ENCODE measurements around the gene CSMD2.

The CSMD2 gene

GRCh38 chr1:34147301-34147700 is 17.7 kb downstream of the CSMD2 start:
- no peaks in the 10 kb centered on the region for H3K79me2 ChIP-seq (ENCODE audit: insufficient read depth, low read length)
- H3K4me1 ChIP-seq (ENCODE audit: insufficient read depth, low read length) = no peaks in the 10 kb centered on the region
- peaks cover 12% of the 10 kb centered on the region for H3K27me3 ChIP-seq (ENCODE audit: insufficient read depth, low read length, poor library complexity)
- no peak overlapping the region for H2AFZ ChIP-seq (ENCODE audit: low read depth, low read length)
- no peaks in the 10 kb centered on the region for H3K36me3 ChIP-seq (ENCODE audit: insufficient read depth, low read length)
- H3K27ac ChIP-seq (ENCODE audit: low read length) = no peak overlapping the region
- no peak for ATAC-seq (ENCODE audit: insufficient read depth, low read depth)
- H3K4me3 ChIP-seq (ENCODE audit: low read depth in 1 of 2, low read length in 2 of 2) = no peak overlapping the region
- no peaks in the 10 kb centered on the region for H4K20me1 ChIP-seq (ENCODE audit: insufficient read depth, low read length)
- no peak for TF ChIP-seq EZH2 (IDR thresholded peaks at IDR 0.05; ENCODE audit: borderline replicate concordance, low read depth, low read length, severe bottlenecking)
- TF ChIP-seq CTCF (IDR thresholded peaks at IDR 0.05; ENCODE audit: borderline replicate concordance, extremely low read depth, low read length, poor library complexity, severe bottlenecking) = no peak
- H3K9ac ChIP-seq (ENCODE audit: low read depth, low read length) = no peak overlapping the region
- no peaks in the 10 kb centered on the region for H3K9me3 ChIP-seq (ENCODE audit: insufficient read depth, low read length, severe bottlenecking)
- no peak for DNase-seq
- no peak overlapping the region for H3K4me2 ChIP-seq (ENCODE audit: insufficient read depth, low read length)

- no peak overlapping the region for H3K4me2 ChIP-seq (ENCODE audit: insufficient read depth, low read length)
- no peaks in the 10 kb centered on the region for H3K9me3 ChIP-seq (ENCODE audit: insufficient read depth, low read length, severe bottlenecking)
- no peak for TF ChIP-seq EZH2 (IDR thresholded peaks at IDR 0.05; ENCODE audit: borderline replicate concordance, low read depth, low read length, severe bottlenecking)
- TF ChIP-seq CTCF (IDR thresholded peaks at IDR 0.05; ENCODE audit: borderline replicate concordance, extremely low read depth, low read length, poor library complexity, severe bottlenecking) = no peak
- H3K27ac ChIP-seq (ENCODE audit: low read length) = no peak overlapping the region
- no peaks in the 10 kb centered on the region for H3K36me3 ChIP-seq (ENCODE audit: insufficient read depth, low read length)
- no peak for ATAC-seq (ENCODE audit: insufficient read depth, low read depth)
- no peaks in the 10 kb centered on the region for H3K4me1 ChIP-seq (ENCODE audit: insufficient read depth, low read length)
- no peak for DNase-seq
- H3K79me2 ChIP-seq (ENCODE audit: insufficient read depth, low read length) = no peaks in the 10 kb centered on the region
- H2AFZ ChIP-seq (ENCODE audit: low read depth, low read length) = no peak overlapping the region
- no peak overlapping the region for H3K9ac ChIP-seq (ENCODE audit: low read depth, low read length)
- H3K27me3 ChIP-seq (ENCODE audit: insufficient read depth, low read length, poor library complexity) = peaks cover 12% of the 10 kb centered on the region
- no peaks in the 10 kb centered on the region for H4K20me1 ChIP-seq (ENCODE audit: insufficient read depth, low read length)
- H3K4me3 ChIP-seq (ENCODE audit: low read depth in 1 of 2, low read length in 2 of 2) = no peak overlapping the region
Observed at GRCh38 chr1:34144766-34145165, 20.3 kb downstream of the CSMD2 start.

- no peak overlapping the region for H3K4me3 ChIP-seq (ENCODE audit: low read depth in 1 of 2, low read length in 2 of 2)
- H3K9ac ChIP-seq (ENCODE audit: low read depth, low read length) = no peak overlapping the region
- peaks cover 6% of the 10 kb centered on the region for H3K27me3 ChIP-seq (ENCODE audit: insufficient read depth, low read length, poor library complexity)
- TF ChIP-seq CTCF (IDR thresholded peaks at IDR 0.05; ENCODE audit: borderline replicate concordance, extremely low read depth, low read length, poor library complexity, severe bottlenecking) (no peak), EZH2 (IDR thresholded peaks at IDR 0.05; ENCODE audit: borderline replicate concordance, low read depth, low read length, severe bottlenecking) (no peak)
- H3K4me1 ChIP-seq (ENCODE audit: insufficient read depth, low read length) = no peaks in the 10 kb centered on the region
- H3K27ac ChIP-seq (ENCODE audit: low read length) = no peak overlapping the region
- no peak for ATAC-seq (ENCODE audit: insufficient read depth, low read depth)
- no peak for DNase-seq
- H3K9me3 ChIP-seq (ENCODE audit: insufficient read depth, low read length, severe bottlenecking) = no peaks in the 10 kb centered on the region
- no peaks in the 10 kb centered on the region for H4K20me1 ChIP-seq (ENCODE audit: insufficient read depth, low read length)
- H3K79me2 ChIP-seq (ENCODE audit: insufficient read depth, low read length) = no peaks in the 10 kb centered on the region
- no peaks in the 10 kb centered on the region for H3K36me3 ChIP-seq (ENCODE audit: insufficient read depth, low read length)
- H3K4me2 ChIP-seq (ENCODE audit: insufficient read depth, low read length) = no peak overlapping the region
- no peak overlapping the region for H2AFZ ChIP-seq (ENCODE audit: low read depth, low read length)
Observed at GRCh38 chr1:34143975-34144374, 21.1 kb downstream of the CSMD2 start.
